Endothelial cell (in vitro differentiated cells): Measurements from ENCODE around the gene TNIP1. TPM values are rescaled to one million over a fixed set of nuclear protein-coding genes. Genes with fewer than 3 reads are reported as not detected.

Source experiments
- DNase-seq: peaks from one replicate; pipeline ENCODE4 v3.0.0; 2021; ENCODE audit warnings: low spot score
- H3K27ac Mint-ChIP-seq: one replicate; pipeline ENCODE4 v1.8.0; 2021; ENCODE audit warnings: mixed read lengths, inconsistent platforms; ENCODE audit not compliant: unreplicated experiment
- H3K27me3 Mint-ChIP-seq: one replicate; pipeline ENCODE4 v1.8.0; 2021; ENCODE audit warnings: mild to moderate bottlenecking, moderate library complexity, mixed read lengths, inconsistent platforms; ENCODE audit not compliant: unreplicated experiment
- H3K36me3 Mint-ChIP-seq: one replicate; pipeline ENCODE4 v1.8.0; 2021; ENCODE audit warnings: mild to moderate bottlenecking, low read depth, mixed read lengths, inconsistent platforms; ENCODE audit not compliant: unreplicated experiment
- H3K4me1 Mint-ChIP-seq: one replicate; pipeline ENCODE4 v1.8.0; 2021; ENCODE audit warnings: mild to moderate bottlenecking, mixed read lengths, inconsistent platforms; ENCODE audit not compliant: unreplicated experiment
- H3K4me3 Mint-ChIP-seq: one replicate; pipeline ENCODE4 v1.8.0; 2021; ENCODE audit warnings: mild to moderate bottlenecking, mixed read lengths, inconsistent platforms; ENCODE audit not compliant: unreplicated experiment
- H3K9me3 Mint-ChIP-seq: one replicate; pipeline ENCODE4 v1.8.0; 2021; ENCODE audit warnings: mixed read lengths, inconsistent platforms; ENCODE audit not compliant: unreplicated experiment
- CTCF ChIP-seq: fragments of 200-600 bp; sonication (generic); IDR thresholded peaks from one replicate; pipeline ENCODE4 v1.5.0; 2021; ENCODE audit warnings: antibody characterized with exemption; ENCODE audit not compliant: unreplicated experiment
- total RNA-seq: library from RNA; stranded (reverse); fragmentation: NEBNext Ultra II Directional; extraction: Animal tissue kit (Norgen Biotek cat#: 25700); gene quantifications from one replicate; pipeline ENCODE4 v1.2.1, GENCODE V29; 2021; ENCODE audit not compliant: unreplicated experiment

Gene TNIP1
- total RNA-seq, 1 donor from 2014 or later, result 76.0 TPM

DNA sequence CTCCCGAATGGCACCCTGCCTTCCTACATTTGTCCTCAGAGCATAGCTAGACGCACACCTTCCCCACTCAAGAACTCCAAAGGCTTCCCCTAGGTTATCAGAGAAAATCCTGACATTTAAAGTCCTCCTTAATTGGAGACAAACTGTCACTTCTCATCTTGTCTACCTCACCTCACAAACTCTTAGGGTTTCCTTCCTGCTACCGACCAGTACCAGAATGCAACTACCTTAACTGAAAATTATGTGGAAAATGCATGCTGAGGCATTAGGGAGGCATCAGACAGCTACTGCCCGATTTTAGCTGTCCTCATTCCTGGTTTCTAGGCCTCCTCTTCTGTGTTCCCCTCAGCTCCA lies 17.9 kb upstream of the TNIP1 start:
- Mint-ChIP-seq H3K27me3 (peaks cover 19% of the 10 kb centered on the region), H3K9me3 (no peaks in the 10 kb centered on the region), H3K27ac (peak overlapping the region; percentile 41), H3K36me3 (peaks cover 28% of the 10 kb centered on the region), H3K4me1 (peaks cover 70% of the 10 kb centered on the region), H3K4me3 (no peak overlapping the region)
- DNase-seq, result no peak
- TF ChIP-seq CTCF, result no peak

- Mint-ChIP-seq H3K4me3 (no peak overlapping the region), H3K27me3 (peaks cover 23% of the 10 kb centered on the region), H3K4me1 (peaks cover 75% of the 10 kb centered on the region), H3K27ac (peak overlapping the region; percentile 3), H3K36me3 (peaks cover 24% of the 10 kb centered on the region), H3K9me3 (no peaks in the 10 kb centered on the region)
- TF ChIP-seq CTCF, result no peak
- DNase-seq, result no peak
Measured at GRCh38 chr5:151097820-151098767, 17.3 kb upstream of the TNIP1 start.

- H3K4me3 Mint-ChIP-seq, result no peak overlapping the region
- peaks cover 20% of the 10 kb centered on the region for H3K36me3 Mint-ChIP-seq
- H3K27ac Mint-ChIP-seq, result peak overlapping the region; percentile 30
- H3K9me3 Mint-ChIP-seq, result no peaks in the 10 kb centered on the region
- H3K4me1 Mint-ChIP-seq, result peaks cover 81% of the 10 kb centered on the region
- no peak for DNase-seq
- H3K27me3 Mint-ChIP-seq, result peaks cover 23% of the 10 kb centered on the region
- TF ChIP-seq CTCF, result no peak
Measured at GRCh38 chr5:151097061-151097460, 16.2 kb upstream of the TNIP1 start.

DNA sequence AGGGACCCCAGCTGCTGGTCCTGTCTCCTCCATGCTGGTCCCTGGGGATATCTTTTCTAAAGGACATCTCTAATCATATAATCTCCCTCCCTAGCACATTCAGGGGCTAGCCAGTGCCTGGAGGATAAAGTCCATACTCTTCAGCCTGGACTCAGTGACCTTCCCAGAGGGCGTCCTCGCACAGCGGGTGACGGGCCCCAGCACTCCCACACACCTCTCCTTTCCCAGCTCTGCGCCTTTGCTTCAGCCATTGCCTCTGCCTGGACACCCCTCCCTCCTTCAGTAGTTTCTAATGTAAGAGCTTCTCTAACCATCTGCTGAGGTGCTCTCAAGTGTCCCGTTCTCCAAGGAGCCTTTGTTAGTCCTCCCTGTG lies 15.2 kb upstream of the TNIP1 start:
- peaks cover 24% of the 10 kb centered on the region for H3K27me3 Mint-ChIP-seq

More for the DNA sequence above, 15.2 kb upstream of the TNIP1 start:
- Mint-ChIP-seq H3K9me3 (no peaks in the 10 kb centered on the region), H3K4me3 (peak overlapping the region; percentile 29), H3K4me1 (peaks cover 72% of the 10 kb centered on the region), H3K27ac (peak overlapping the region; percentile 16), H3K36me3 (peaks cover 13% of the 10 kb centered on the region)
- no peak for DNase-seq
- TF ChIP-seq CTCF, result no peak
